Measurements from ENCODE around the gene STK10. TPM values are rescaled to one million over a fixed set of nuclear protein-coding genes. Genes with fewer than 3 reads are reported as not detected.

STK10 gene
- total and polyA plus RNA-seq, 2 experiments from 2014 or later = 7.5 to 17.8 TPM

GRCh38 chr5:172173564-172174153 lies 14.4 kb downstream of the STK10 start:
- Histone ChIP-seq H3K79me2 (replicated peaks; ENCODE audit: insufficient read depth) (peaks cover 9% of the 10 kb centered on the region), H3K36me3 (ENCODE audit: insufficient read depth) (no peaks in the 10 kb centered on the region), H3K4me1 (ENCODE audit: insufficient read depth) (peaks cover 13% of the 10 kb centered on the region), H3K4me2 (no peak overlapping the region), H3K27me3 (ENCODE audit: insufficient read depth) (no peaks in the 10 kb centered on the region), H3K4me3 (no peak overlapping the region), H4K20me1 (replicated peaks; ENCODE audit: insufficient read depth) (peaks cover 10% of the 10 kb centered on the region), H3F3A (replicated peaks; ENCODE audit: low read depth) (0 out of 2 replicates have a peak, but pooled peaks cover 6% of the 10 kb centered on the region), H3K9me2 (ENCODE audit: insufficient read depth) (no peaks in the 10 kb centered on the region), H2AFZ (no peak overlapping the region), H3K27ac (ENCODE audit: low read depth) (no peak overlapping the region)
- H3K27me3 Mint-ChIP-seq (ENCODE audit: insufficient read depth, low read depth, poor library complexity) = peaks cover 11% of the 10 kb centered on the region
- H3K4me3 Mint-ChIP-seq = no peak overlapping the region
- DNase-seq (ENCODE audit: low spot score) (no peak), ATAC-seq (no peak)
- peak overlapping the region; percentile 35; the same call in 1 of the 2 replicates for H3K27ac Mint-ChIP-seq
- H3K36me3 Mint-ChIP-seq (ENCODE audit: low read depth) = no peaks in the 10 kb centered on the region
- H3K4me1 Mint-ChIP-seq = peaks cover 29% of the 10 kb centered on the region
- H3K9me3 Mint-ChIP-seq = no peaks in the 10 kb centered on the region
- TF ChIP-seq ZNF462 (CRISPR knock-in tag; IDR thresholded peaks at IDR 0.05) = no peak
- TF ChIP-seq EZH2 (IDR thresholded peaks at IDR 0.05; ENCODE audit: low read depth, unreplicated experiment) = no peak
- TF ChIP-seq JUNB (IDR thresholded peaks at IDR 0.05; ENCODE audit: unreplicated experiment) = no peak
- TF ChIP-seq EZH2phosphoT487 (IDR thresholded peaks at IDR 0.05; ENCODE audit: unreplicated experiment) = no peak
- TF ChIP-seq ZNF331 (CRISPR knock-in tag; IDR thresholded peaks at IDR 0.05; ENCODE audit: low read depth) = no peak
- no peak for TF ChIP-seq NANOG (IDR thresholded peaks at IDR 0.05; ENCODE audit: borderline replicate concordance)
- no peak for TF ChIP-seq POLR2AphosphoS5 (IDR thresholded peaks at IDR 0.05; ENCODE audit: low read depth)
- no peak for TF ChIP-seq ZNF114 (CRISPR knock-in tag; IDR thresholded peaks at IDR 0.05)
